ENCODE results near the gene SLFN11.
A peak's percentile ranks its signal among the peaks of the same experiment; 100 is the strongest.

The SLFN11 gene

DNA sequence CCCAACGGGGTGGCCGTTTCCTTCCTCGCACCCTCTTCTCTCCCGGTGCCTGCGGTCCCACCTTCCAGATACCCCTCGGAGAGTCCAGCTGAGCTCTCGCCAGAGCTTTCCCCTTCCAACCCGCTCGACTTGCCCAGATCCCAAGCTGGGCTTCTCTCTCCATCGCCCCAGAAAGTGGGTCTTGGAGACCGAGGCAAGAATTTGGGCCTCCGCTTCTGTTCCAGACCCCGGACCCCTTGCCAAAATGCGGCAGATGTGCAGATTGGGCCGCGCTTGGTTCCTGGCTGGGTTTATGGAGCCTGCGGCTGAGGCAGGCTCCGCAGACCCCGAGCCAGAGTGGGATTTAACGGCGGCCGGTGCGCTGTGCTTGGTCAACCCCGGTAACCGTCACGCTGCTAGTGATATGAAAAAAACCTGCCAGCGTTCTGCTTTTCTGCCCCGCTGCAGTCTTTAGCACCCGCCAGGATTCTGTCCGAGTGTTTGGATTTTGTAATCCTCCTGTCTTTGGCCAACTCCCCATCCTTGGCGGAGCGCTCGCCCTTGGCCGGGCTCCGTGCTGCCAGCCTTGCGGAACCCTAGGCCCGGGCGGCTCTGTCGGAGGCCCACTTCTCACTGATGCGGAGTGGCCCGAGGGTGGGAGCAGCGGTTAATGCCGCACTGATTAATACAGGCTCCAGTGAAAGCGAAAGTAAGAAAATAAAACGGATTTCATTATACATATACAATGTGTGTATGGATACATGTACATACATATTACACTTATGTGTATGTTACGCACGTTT lies 754 bp upstream of the SLFN11 start:
- H3K27me3 Mint-ChIP-seq: no peaks in the 10 kb centered on the region
- peaks cover 69% of the 10 kb centered on the region for H3K4me1 Mint-ChIP-seq
- H3K4me3 Mint-ChIP-seq: peak overlapping the region; percentile 97
- H3K27ac Mint-ChIP-seq: peak overlapping the region; percentile 96
- H3K36me3 Mint-ChIP-seq: peaks cover 8% of the 10 kb centered on the region
- peaks cover 14% of the 10 kb centered on the region for H3K9me3 Mint-ChIP-seq

GRCh38 chr17:35372846-35373533 lies 431 bp downstream of the SLFN11 start:
- H3K27me3 Mint-ChIP-seq: no peaks in the 10 kb centered on the region
- peaks cover 14% of the 10 kb centered on the region for H3K9me3 Mint-ChIP-seq
- H3K27ac Mint-ChIP-seq: peak overlapping the region; percentile 96
- peak overlapping the region; percentile 97 for H3K4me3 Mint-ChIP-seq
- H3K36me3 Mint-ChIP-seq: peaks cover 8% of the 10 kb centered on the region
- H3K4me1 Mint-ChIP-seq: peaks cover 74% of the 10 kb centered on the region

- Mint-ChIP-seq H3K36me3 (peaks cover 8% of the 10 kb centered on the region), H3K4me1 (peaks cover 73% of the 10 kb centered on the region), H3K9me3 (peaks cover 14% of the 10 kb centered on the region), H3K27ac (peak overlapping the region; percentile 52), H3K4me3 (peak overlapping the region; percentile 82), H3K27me3 (no peaks in the 10 kb centered on the region)
Measured at GRCh38 chr17:35371934-35372333, 1.5 kb downstream of the SLFN11 start.

DNA sequence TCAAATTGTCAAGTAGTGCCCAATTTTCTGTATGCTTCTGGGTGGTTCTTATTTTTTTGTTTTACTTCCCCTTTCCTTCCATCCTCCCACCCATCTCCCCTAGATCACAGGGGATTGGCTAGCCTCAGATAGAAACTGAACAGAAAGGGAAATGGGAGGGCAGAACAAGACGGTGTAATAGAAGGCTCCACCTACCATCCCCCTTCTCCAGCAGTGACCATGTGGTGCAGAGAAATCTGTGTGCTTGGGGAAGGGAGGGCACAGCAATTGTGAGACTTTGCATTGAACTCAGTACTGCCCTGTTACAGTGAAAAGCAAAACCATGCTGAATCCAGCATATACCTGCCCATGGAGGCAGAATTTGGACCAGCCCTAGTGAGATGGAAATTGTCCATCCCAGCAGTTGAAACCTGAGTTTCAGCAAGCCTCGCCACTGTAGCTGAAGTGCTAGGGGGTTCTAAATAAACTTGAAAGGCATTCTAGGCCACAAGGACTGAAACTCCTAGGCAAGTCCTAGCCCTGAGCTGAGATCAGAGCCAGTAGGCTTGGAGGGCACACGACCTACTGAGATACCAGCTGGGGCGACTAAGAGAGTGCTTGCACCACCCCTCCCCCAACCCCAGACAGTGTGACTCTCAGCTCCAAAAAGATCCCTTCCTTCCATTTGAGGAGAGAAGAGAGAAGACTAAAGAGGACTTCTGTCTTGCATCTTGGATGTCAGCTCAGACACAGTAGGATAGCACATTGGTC lies 5.2 kb downstream of the SLFN11 start:
- Mint-ChIP-seq H3K27ac (no peak overlapping the region), H3K4me3 (peak overlapping the region; percentile 6), H3K27me3 (no peaks in the 10 kb centered on the region), H3K9me3 (peaks cover 14% of the 10 kb centered on the region), H3K36me3 (peaks cover 21% of the 10 kb centered on the region), H3K4me1 (peaks cover 56% of the 10 kb centered on the region)

- Mint-ChIP-seq H3K9me3 (no peaks in the 10 kb centered on the region), H3K36me3 (peaks cover 19% of the 10 kb centered on the region), H3K27ac (no peak overlapping the region), H3K27me3 (no peaks in the 10 kb centered on the region), H3K4me3 (no peak overlapping the region), H3K4me1 (peaks cover 22% of the 10 kb centered on the region)
Measured at GRCh38 chr17:35361027-35361426, 12.4 kb downstream of the SLFN11 start.

DNA sequence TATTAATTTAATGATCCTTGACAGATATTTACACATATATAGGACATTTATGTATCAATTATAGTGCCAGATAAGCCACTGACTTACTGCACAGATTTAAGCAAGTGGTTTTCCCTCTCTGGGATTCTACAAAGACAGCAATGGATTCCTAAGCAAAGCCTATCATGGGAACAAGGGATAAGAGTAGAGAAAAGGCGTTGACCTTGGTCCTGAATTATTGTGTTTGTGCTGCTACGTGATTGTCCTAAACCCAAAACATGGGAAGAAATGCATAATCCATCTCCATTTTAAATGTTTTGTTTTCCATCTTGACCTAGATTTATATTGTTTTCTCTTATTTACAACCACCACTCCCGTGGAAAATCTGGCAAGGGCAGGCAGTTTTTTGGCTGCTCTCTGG lies 14.0 kb downstream of the SLFN11 start:
- no peak overlapping the region for H3K4me3 Mint-ChIP-seq
- no peaks in the 10 kb centered on the region for H3K27me3 Mint-ChIP-seq
- H3K36me3 Mint-ChIP-seq: peaks cover 15% of the 10 kb centered on the region
- no peak overlapping the region for H3K27ac Mint-ChIP-seq
- H3K4me1 Mint-ChIP-seq: peaks cover 25% of the 10 kb centered on the region
- no peaks in the 10 kb centered on the region for H3K9me3 Mint-ChIP-seq

- Mint-ChIP-seq H3K4me3 (no peak overlapping the region), H3K27me3 (no peaks in the 10 kb centered on the region), H3K4me1 (peaks cover 19% of the 10 kb centered on the region), H3K36me3 (peaks cover 2% of the 10 kb centered on the region), H3K9me3 (no peaks in the 10 kb centered on the region), H3K27ac (no peak overlapping the region)
Measured at GRCh38 chr17:35352284-35352683, 21.1 kb downstream of the SLFN11 start.

- H3K9me3 Mint-ChIP-seq: no peaks in the 10 kb centered on the region
- no peak overlapping the region for H3K4me3 Mint-ChIP-seq
- H3K36me3 Mint-ChIP-seq: peaks cover 2% of the 10 kb centered on the region
- H3K27ac Mint-ChIP-seq: no peak overlapping the region
- no peaks in the 10 kb centered on the region for H3K27me3 Mint-ChIP-seq
- peaks cover 28% of the 10 kb centered on the region for H3K4me1 Mint-ChIP-seq
Measured at GRCh38 chr17:35350493-35350892, 22.9 kb downstream of the SLFN11 start.

- peaks cover 49% of the 10 kb centered on the region for H3K4me1 Mint-ChIP-seq
- H3K27me3 Mint-ChIP-seq: no peaks in the 10 kb centered on the region
Measured at GRCh38 chr17:35345926-35346771, 27.3 kb downstream of the SLFN11 start.

DNA sequence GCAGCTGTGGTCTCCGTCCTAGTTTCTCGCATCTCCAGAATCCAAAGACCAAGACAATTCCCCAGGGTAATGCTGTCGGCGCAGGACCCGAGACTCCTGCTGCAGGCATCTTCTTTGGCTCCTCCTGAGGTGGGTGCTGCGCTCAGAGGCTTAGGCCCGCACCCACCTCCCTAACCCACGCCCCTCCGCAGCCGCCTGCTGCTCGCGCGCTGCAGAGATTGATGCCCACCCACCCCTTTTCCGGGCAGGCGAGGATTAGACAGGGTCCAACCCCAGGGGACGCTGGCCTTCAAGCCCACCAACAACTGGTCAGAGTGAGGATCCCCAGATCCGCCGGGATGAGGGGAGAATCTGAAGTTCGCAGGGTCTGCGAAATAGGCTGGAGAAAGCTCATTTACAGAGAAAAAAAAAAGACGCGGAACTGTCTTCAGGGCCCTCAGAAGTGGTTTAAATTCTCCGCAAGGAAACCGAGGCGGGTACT lies 27.9 kb downstream of the SLFN11 start:
- Mint-ChIP-seq H3K27me3 (no peaks in the 10 kb centered on the region), H3K36me3 (peaks cover 2% of the 10 kb centered on the region), H3K4me1 (peaks cover 48% of the 10 kb centered on the region), H3K27ac (peak overlapping the region; percentile 35), H3K9me3 (peaks cover 2% of the 10 kb centered on the region), H3K4me3 (peak overlapping the region; percentile 95)

More at GRCh38 chr17:35345926-35346771, 27.3 kb downstream of the SLFN11 start:
- H3K4me3 Mint-ChIP-seq: peak overlapping the region; percentile 95
- H3K36me3 Mint-ChIP-seq: peaks cover 2% of the 10 kb centered on the region
- H3K9me3 Mint-ChIP-seq: no peaks in the 10 kb centered on the region
- H3K27ac Mint-ChIP-seq: peak overlapping the region; percentile 35

DNA sequence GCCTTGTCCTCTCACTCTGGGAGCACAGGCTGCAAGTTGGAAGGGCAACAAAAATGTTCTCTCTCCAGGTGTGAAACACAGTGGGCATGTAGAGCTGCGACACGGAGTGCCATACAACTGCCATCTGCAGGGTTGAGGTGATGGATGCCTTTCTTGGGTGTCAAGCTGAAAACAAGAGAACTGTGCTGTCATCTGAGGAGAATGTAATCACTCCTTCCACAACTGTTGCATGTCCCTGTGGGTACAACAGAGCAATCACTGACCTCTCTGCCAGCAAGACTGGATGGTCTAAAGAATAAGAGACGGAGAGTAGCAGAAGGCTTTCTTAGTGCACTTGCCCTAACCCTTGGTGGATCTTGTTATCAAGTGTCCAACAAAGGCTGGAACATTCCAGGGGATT lies 29.2 kb downstream of the SLFN11 start:
- Mint-ChIP-seq H3K27me3 (no peaks in the 10 kb centered on the region), H3K36me3 (peaks cover 2% of the 10 kb centered on the region), H3K27ac (no peak overlapping the region), H3K9me3 (peaks cover 7% of the 10 kb centered on the region), H3K4me3 (peak overlapping the region; percentile 30), H3K4me1 (peaks cover 51% of the 10 kb centered on the region)

DNA sequence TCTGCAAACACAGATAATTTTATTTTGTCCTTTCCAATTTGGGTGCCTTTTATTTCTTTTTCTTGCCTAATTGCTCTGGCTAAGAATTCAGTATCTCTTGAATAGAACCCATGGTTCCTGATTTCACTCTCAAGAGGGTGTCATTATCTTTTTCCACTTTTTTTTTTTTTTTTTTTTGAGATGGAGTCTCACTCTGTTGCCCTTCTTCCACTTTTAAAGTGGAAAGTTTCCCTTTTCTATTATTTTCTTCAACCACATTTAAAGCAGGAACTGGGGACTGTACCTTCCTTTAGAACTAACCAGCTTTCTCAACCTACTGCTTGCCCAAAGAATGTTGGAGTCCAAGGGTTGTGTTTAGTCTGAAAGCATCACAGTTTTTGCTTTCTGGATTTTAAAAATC lies 31.1 kb downstream of the SLFN11 start:
- H3K36me3 Mint-ChIP-seq: peaks cover 2% of the 10 kb centered on the region
- no peaks in the 10 kb centered on the region for H3K27me3 Mint-ChIP-seq
- H3K27ac Mint-ChIP-seq: peak overlapping the region; percentile 17
- H3K4me3 Mint-ChIP-seq: peak overlapping the region; percentile 36
- peaks cover 7% of the 10 kb centered on the region for H3K9me3 Mint-ChIP-seq
- H3K4me1 Mint-ChIP-seq: peaks cover 45% of the 10 kb centered on the region

DNA sequence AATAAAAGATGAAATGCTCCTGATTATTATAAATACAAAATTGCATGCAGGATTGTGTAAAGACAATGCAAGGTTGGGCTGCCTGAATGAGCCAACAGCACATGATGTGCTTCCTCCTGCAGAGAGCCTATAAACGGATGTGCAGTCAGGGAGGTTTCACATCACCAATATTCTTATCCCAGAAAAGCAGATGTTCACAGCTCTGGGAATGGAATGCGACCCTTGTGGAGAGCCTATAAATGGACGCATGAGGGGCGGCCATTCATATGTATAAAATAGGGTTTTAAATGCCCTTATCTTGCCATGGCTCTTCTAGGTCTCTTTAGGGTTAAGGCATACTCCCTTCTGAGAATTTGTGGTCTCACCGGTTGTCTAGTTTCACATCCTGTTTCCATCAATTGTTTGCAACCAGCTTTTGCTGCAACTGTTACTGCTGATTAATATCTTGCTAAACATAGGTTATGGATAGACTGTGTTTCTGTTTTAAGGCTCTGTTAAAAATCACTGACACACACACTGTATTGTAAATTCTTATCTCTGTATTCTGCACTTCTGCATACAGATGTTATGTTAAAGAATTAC lies 31.9 kb downstream of the SLFN11 start:
- no peak overlapping the region for H3K27ac Mint-ChIP-seq
- no peaks in the 10 kb centered on the region for H3K27me3 Mint-ChIP-seq
- peaks cover 40% of the 10 kb centered on the region for H3K4me1 Mint-ChIP-seq
- peak overlapping the region; percentile 36 for H3K4me3 Mint-ChIP-seq
- H3K9me3 Mint-ChIP-seq: peaks cover 7% of the 10 kb centered on the region
- H3K36me3 Mint-ChIP-seq: peaks cover 2% of the 10 kb centered on the region

DNA sequence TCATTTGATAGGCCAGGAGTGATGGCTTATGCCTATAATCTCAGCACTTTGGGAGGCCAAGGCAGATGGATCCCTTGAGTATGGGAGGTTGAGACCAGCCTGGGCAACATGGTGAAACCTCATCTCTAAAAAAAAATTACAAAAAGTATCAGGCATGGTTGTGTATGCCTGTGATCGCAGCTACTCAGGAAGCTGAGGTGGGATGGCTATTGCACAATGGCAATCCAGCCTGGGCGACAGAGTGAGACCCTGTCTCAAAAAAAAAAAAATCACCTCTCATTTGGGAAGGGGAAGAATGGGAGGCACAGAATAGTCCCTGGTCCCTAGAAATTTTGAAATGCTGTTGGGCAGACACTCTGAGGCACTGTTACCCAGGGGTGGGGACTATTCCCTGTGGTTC lies 35.2 kb downstream of the SLFN11 start:
- peaks cover 2% of the 10 kb centered on the region for H3K36me3 Mint-ChIP-seq
- H3K9me3 Mint-ChIP-seq: peaks cover 7% of the 10 kb centered on the region
- H3K27me3 Mint-ChIP-seq: no peaks in the 10 kb centered on the region
- H3K4me3 Mint-ChIP-seq: no peak overlapping the region
- peaks cover 26% of the 10 kb centered on the region for H3K4me1 Mint-ChIP-seq
- no peak overlapping the region for H3K27ac Mint-ChIP-seq

All from activated naive CD4-positive, alpha-beta T cell treated with anti-CD3 and anti-CD28 coated beads, Interleukin-2, amount 50 U/mL, for 24 hours (primary cell).